Heart right ventricle (tissue), 16 donors: ENCODE results near the gene UBE2L3. TPM values are rescaled to one million over a fixed set of nuclear protein-coding genes. Genes with fewer than 3 reads are reported as not detected.

Source experiments
- ATAC-seq, 8 donors: fragments of 200-7000 bp; cut with Tn5 transposase; one replicate each; pipeline ENCODE4 v1.9.1; 2020; ENCODE audit warnings: mild to moderate bottlenecking in 8 of 8, moderate library complexity in 8 of 8, moderate number of reproducible peaks in 1 of 8
- DNase-seq, 2 donors: peaks; one replicate each; pipeline ENCODE4 v3.0.0-alpha.2; 2020
- H3K27ac ChIP-seq, 10 donors: fragments of 200-600 bp; sonication (generic) in 2 of 10; one replicate each; pipeline versions ENCODE4 v1.5.0 to v1.8.0; 2020 to 2022; ENCODE audit warnings: mild to moderate bottlenecking in 3 of 10
- H3K27me3 ChIP-seq, 7 donors: fragments of 200-600 bp; one replicate each; pipeline ENCODE4 v1.8.0; 2021 to 2022; ENCODE audit warnings: mild to moderate bottlenecking in 2 of 7
- H3K36me3 ChIP-seq, 9 donors: fragments of 200-600 bp; sonication (generic) in 1 of 9; one replicate each; pipeline versions ENCODE4 v1.5.0 to v1.8.0; 2020 to 2022; ENCODE audit warnings: mild to moderate bottlenecking in 2 of 9
- H3K4me1 ChIP-seq, 9 donors: fragments of 200-600 bp; sonication (generic) in 1 of 9; one replicate each; pipeline versions ENCODE4 v1.5.0 to v1.8.0; 2020 to 2022; ENCODE audit warnings: mild to moderate bottlenecking in 4 of 9
- H3K4me3 ChIP-seq, 10 donors: fragments of 200-600 bp; sonication (generic) in 2 of 10; one replicate each; pipeline versions ENCODE4 v1.5.0 to v1.8.0; 2020 to 2022; ENCODE audit warnings: mild to moderate bottlenecking in 7 of 10, moderate library complexity in 2 of 10
- H3K9me3 ChIP-seq, 11 donors: fragments of 200-600 bp in 10 of 11; sonication (generic) in 2 of 11; one replicate each; pipeline versions ENCODE4 v1.5.0 to v1.8.0; 2013 to 2022; ENCODE audit warnings: mild to moderate bottlenecking in 2 of 11, control low read depth in 1 of 11, moderate library complexity in 1 of 11
- WGBS, 2 donors: extraction: QIAGEN DNeasy Blood & Tissue Kit; methylation state at CpG; one replicate each; pipeline ENCODE4 v1.1.7; 2013; ENCODE audit warnings: inconsistent platforms in 1 of 2; 5-methylcytosine and 5-hydroxymethylcytosine counted together
- intact Hi-C, 10 donors: fragments of 100-400 bp; cut with DNase I; formaldehyde crosslinking; loops; one replicate each; pipeline versions ENCODE4 v1.11.1 to v1.14.2; 2022
- polyA plus RNA-seq, 2 donors: library from polyadenylated mRNA; stranded (reverse); fragments of 200-250 nt; gene quantifications; one replicate each; pipeline ENCODE4 v1.2.3, GENCODE V29; 2013
- total RNA-seq, 10 donors: library from RNA; stranded (reverse); fragmentation: NEBNext Ultra II Directional in 3 of 10; extraction: Animal tissue kit (Norgen Biotek cat#: 25700) in 3 of 10; gene quantifications; one replicate each; pipeline versions ENCODE4 v1.2.1 to v1.2.4, GENCODE V29; 2021 to 2023
- TF ChIP-seq, protein P1 (sequence below), 9 donors: fragments of 200-600 bp; sonication (generic) in 2 of 9; IDR thresholded peaks; one replicate each; pipeline versions ENCODE4 v1.5.0 to v1.8.0; 2021 to 2022; ENCODE audit warnings: antibody characterized with exemption in 9 of 9, mild to moderate bottlenecking in 5 of 9, moderate library complexity in 1 of 9
- donor health status: Arrhythmogenic right ventricular cardiomyopathy.
- donor health status: ischemic (EF 13 %, LVEDD 7.1; RV severe dilation, severe dysfunction).
- donor health status: healthy with polysubstance abuse.
- donor health status: DM: no; HTN: yes; CAD: no.
- donor health status: DM: no; HTN: no; CAD: no.
- donor health status: ischemic (EF 25% LVEDD 6.9; RV normal size, moderate dysfunction).
- donor health status: ischemic (EF 25% LVEDD 5.7; RV mildly dilated, moderate dysfunction).
- donor health status: healthy.
- donor health status: DM: yes; HTN: yes; CAD: no.
- donor health status: Ischemic cardiomyopathy.
- donor health status: ischemic (EF 35%, LVEDD 5.7; RV mildly dilated, moderate dysfunction).
- donor health status: nonischemic (EF 11% LVEDD 7.7; RV severe dilation, severe dysfunction).
- donor health status: DM: yes; HTN: yes; CAD: no.
- donor health status: PGD.
- donor health status: ischemic (EF 29% LVEDD 5.4; RV normal size, mild dysfunction).
- donor health status: nonischemic (EF 23%, LVEDD 6.1; RV moderate dilation, normal function).

UBE2L3 gene
- total and polyA plus RNA-seq, 12 donors, result 43.1 to 63.6 (median 50.1) TPM

DNA sequence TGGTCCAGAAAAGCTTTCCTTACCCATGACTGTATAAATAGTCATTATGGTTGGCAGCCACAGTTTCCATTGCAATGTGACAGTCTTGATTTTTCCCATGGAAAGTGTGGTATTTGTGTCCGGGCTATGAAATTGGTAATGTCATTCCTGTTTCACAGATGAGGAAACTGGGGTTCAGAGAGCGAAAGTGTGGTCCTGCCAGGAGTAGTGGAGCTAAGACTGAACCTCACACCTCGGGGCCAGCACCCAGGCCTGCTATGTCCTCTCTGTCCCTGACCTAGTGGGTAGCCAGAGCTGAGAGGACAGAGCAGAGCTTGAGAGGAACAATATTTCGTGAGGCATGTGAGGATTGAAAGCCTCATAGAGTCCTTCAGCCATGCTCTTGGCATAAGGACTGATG lies 63.5 kb downstream of the UBE2L3 start:
- DNase-seq (no peak), ATAC-seq (no peak)
- intact Hi-C loops, result no loop called here
- TF ChIP-seq, protein P1, sequence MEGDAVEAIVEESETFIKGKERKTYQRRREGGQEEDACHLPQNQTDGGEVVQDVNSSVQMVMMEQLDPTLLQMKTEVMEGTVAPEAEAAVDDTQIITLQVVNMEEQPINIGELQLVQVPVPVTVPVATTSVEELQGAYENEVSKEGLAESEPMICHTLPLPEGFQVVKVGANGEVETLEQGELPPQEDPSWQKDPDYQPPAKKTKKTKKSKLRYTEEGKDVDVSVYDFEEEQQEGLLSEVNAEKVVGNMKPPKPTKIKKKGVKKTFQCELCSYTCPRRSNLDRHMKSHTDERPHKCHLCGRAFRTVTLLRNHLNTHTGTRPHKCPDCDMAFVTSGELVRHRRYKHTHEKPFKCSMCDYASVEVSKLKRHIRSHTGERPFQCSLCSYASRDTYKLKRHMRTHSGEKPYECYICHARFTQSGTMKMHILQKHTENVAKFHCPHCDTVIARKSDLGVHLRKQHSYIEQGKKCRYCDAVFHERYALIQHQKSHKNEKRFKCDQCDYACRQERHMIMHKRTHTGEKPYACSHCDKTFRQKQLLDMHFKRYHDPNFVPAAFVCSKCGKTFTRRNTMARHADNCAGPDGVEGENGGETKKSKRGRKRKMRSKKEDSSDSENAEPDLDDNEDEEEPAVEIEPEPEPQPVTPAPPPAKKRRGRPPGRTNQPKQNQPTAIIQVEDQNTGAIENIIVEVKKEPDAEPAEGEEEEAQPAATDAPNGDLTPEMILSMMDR (IDR thresholded peaks at IDR 0.05), result no peak
- H3K27ac ChIP-seq, result no peak overlapping the region
- H3K9me3 ChIP-seq, result no peaks in the 10 kb centered on the region
- H3K36me3 ChIP-seq, result peaks cover 0 to 18% (median 0%) of the 10 kb centered on the region in 9 donors
- peaks cover 0 to 24% (median 15%) of the 10 kb centered on the region in 9 donors for H3K4me1 ChIP-seq
- WGBS, 2 donors, result 94 to 98% methylated on average over 4 of the region's 4 CpGs
- H3K4me3 ChIP-seq, result no peak overlapping the region
- no peaks in the 10 kb centered on the region for H3K27me3 ChIP-seq

GRCh38 chr22:21632237-21632895 lies 64.9 kb downstream of the UBE2L3 start, which contains the start of gene CCDC116:
Gene CCDC116, plus strand, starts transcription at chr22:21632760. Its CDS starts 422 bp downstream, at chr22:21633182.
- peaks cover 0 to 21% (median 12%) of the 10 kb centered on the region in 9 donors for H3K4me1 ChIP-seq
- H3K27me3 ChIP-seq, result no peaks in the 10 kb centered on the region
- 56 to 86% methylated on average over 27 of the region's 27 CpGs for WGBS, 2 donors
- H3K27ac ChIP-seq, result no peak within 1 kb of the TSS
- intact Hi-C loops, result no loop called here
- TF ChIP-seq, protein P1 (IDR thresholded peaks at IDR 0.05), result no peak
- no peak within 1 kb of the TSS for H3K4me3 ChIP-seq
- ATAC-seq (no peak), DNase-seq (no peak)
- no peaks in the 10 kb centered on the region for H3K9me3 ChIP-seq
- H3K36me3 ChIP-seq, result peaks cover 0 to 12% (median 0%) of the 10 kb centered on the region in 9 donors

GRCh38 chr22:21632931-21633330 lies 65.4 kb downstream of the UBE2L3 start:
- DNase-seq, result no peak
- Histone ChIP-seq H3K9me3 (no peaks in the 10 kb centered on the region), H3K4me1 (peaks cover 0 to 20% (median 12%) of the 10 kb centered on the region in 9 donors), H3K36me3 (peaks cover 0 to 6% (median 0%) of the 10 kb centered on the region in 9 donors), H3K27me3 (no peaks in the 10 kb centered on the region), H3K27ac (no peak overlapping the region), H3K4me3 (no peak overlapping the region)
- TF ChIP-seq, protein P1 (IDR thresholded peaks at IDR 0.05), result no peak
- intact Hi-C loops, result no loop called here
- whole genome bisulfite sequencing, 2 donors, result 87 to 96% methylated on average over 18 of the region's 18 CpGs
- no peak for ATAC-seq

GRCh38 chr22:21633481-21633880 lies 66.0 kb downstream of the UBE2L3 start:
- TF ChIP-seq, protein P1 (IDR thresholded peaks at IDR 0.05), result no peak
- DNase-seq, result no peak
- Histone ChIP-seq H3K27ac (no peak overlapping the region), H3K36me3 (peaks cover 0 to under 1% (median 0%) of the 10 kb centered on the region in 9 donors), H3K4me1 (peaks cover 0 to 16% (median 12%) of the 10 kb centered on the region in 9 donors), H3K27me3 (no peaks in the 10 kb centered on the region), H3K4me3 (no peak overlapping the region), H3K9me3 (no peaks in the 10 kb centered on the region)
- WGBS, 2 donors, result 91 to 97% methylated on average over 4 of the region's 4 CpGs
- ATAC-seq, result no peak
- intact Hi-C loops, result no loop called here
